COLO829 (cell line): Measurements from ENCODE around the gene FAM120AOS.

Experiments
- DNase-seq: peaks from one replicate; pipeline ENCODE4 v3.0.0; 2012; ENCODE audit warnings: low spot score

FAM120AOS gene

DNA sequence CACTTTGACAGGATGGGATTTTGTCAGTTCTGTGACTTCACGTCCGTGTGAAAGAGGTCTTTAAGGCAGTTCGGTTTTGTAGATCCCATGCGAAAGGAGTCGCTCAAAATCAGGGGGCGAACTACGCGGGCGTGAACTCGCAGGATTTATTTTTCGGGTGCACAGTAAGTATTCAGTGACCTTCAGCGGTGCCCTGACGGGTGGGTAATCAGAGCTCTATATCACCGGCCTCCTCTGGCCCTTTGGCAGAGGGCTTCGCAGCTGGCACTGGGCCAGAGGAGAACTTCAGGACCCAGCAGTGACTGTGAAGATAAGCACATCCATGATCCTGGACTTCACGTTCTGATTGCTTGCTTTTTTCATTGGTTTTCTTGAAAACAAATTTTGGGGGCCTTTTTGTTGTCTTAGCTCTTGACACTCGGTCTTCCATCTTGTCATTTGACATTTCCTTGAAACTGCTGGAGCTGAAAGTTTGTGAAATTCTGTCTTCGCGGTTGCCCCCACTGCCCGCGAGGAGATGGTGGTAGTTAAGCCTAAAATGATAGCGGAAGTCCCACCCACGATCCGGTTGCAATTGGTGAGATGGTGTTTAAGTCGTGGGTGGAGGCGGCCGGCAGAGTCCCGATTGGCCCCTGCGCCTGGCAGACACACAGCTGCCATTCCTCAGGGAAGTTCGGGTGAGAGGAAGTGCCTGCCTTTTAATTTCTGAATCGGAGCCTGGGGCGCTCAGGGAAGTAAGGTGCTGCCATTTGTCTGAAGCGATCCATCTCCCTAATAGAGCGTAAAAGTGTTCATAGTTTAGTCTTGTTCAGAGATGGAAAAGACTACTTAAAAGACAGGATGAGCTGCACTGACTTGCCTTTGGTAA, at the start of gene FAM120AOS:
Gene FAM120AOS, minus strand, starts transcription at position 535 of the 868 bp plus-strand sequence. CDS start 872 bp downstream, outside the sequence.
- peak; percentile 92 for DNase-seq

DNA sequence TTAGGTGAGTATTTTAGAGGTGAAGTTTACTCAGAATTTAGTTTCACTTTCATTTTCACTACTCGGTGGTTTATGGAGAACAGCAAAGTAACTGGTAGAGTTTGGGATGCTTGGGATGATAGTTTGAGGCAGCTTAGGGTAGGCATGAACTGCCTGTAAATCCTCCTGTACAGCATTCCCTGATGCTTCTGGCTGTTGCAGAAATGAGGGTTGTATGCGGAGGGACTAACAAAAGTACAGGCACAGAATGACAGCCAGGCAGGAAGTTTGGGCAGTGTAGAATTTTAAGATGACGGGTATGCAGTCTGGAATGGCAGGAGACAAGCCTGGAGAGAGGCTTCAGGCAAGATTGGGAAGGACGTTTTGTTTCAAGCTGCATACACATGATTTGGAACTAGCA, 48.0 kb upstream of the FAM120AOS start:
- DNase-seq = peak; percentile 41

GRCh38 chr9:93500571-93501298, 47.4 kb upstream of the FAM120AOS start:
- peak; percentile 23 for DNase-seq

- DNase-seq = no peak
Measured at GRCh38 chr9:93496285-93496684, 42.9 kb upstream of the FAM120AOS start.

- no peak for DNase-seq
Measured at GRCh38 chr9:93493949-93494348, 40.6 kb upstream of the FAM120AOS start.

DNA sequence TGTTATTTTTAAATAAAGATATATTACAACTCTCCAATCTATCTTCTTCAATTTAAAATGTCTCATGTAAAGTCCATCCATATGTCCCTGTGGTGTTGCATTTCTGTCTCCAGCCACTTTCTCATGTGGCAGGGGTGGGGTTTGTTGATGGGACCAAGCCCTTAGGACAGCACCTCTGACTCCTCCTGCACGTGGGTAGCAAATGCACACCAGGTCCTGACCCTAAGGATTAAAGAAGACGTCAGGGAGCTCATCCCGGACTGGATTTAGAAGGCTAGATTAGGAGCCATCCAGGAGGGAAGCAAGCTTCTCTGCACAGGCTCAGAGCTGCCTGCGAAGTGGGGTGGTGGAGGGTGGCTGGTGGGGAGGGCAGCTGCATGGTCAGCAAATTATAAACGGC, 38.9 kb upstream of the FAM120AOS start:
- DNase-seq = no peak

DNA sequence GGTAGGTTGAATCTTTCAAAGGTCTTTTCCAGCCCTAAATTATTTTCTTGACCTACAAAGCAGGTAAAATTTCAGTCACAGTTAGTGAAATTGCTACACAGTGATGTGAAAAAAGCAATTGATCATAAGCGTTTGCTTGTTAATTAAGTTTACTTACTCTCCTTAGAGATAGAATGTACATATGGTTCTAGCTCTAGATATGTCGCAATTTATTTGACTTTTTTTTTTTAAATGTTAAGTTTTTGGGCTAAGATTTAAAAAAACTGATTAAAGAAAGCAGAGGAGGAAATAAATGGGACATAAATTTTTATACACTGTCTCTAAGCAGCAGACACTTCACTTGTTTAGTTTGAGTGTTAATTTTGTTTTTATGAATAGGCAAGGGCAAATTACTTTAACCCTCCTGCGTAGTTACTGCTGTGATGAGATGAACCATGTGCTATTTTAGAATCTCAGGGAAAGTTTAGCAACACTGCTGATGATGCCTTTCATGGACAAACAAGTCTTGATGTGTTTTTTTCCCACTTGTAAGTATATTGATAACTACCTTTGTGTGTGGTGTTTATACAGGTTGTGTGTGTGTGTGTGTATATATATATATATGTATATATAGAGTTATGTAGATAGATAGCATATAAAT, 38.3 kb upstream of the FAM120AOS start:
- no peak for DNase-seq

- no peak for DNase-seq
Measured at GRCh38 chr9:93488244-93488643, 34.9 kb upstream of the FAM120AOS start.

GRCh38 chr9:93486268-93486667, 32.9 kb upstream of the FAM120AOS start:
- DNase-seq = no peak

- no peak for DNase-seq
Measured at GRCh38 chr9:93483497-93483896, 30.1 kb upstream of the FAM120AOS start.

DNA sequence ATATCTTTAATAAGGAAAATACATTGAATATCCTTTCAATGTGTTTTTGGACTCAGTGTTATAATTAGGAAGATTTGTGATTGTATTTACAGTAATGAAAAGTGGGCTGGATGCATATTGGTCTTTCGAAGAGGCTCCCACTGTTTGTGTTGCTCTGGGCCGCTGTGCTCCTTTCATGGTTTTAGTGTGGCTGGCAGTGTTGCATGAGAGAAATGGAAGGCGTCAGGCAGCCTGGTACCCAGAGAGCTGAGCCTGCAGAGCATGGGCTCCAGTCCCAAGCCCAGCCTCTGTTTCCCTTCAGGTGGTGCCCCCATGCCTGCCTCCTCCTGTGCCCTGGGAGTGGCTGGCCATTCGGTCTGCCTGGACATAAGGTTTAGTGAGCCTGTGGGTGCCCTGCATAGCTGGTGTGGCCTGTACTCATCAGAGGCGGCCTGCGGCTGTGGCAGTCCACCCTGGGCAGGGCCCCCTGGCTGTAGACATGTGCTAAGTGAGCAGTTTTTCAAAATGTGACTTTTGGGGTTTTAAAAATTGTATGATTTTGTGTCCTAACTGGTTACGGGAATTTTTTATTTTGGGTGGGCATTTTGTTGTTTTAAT, 27.4 kb upstream of the FAM120AOS start:
- DNase-seq = no peak

DNA sequence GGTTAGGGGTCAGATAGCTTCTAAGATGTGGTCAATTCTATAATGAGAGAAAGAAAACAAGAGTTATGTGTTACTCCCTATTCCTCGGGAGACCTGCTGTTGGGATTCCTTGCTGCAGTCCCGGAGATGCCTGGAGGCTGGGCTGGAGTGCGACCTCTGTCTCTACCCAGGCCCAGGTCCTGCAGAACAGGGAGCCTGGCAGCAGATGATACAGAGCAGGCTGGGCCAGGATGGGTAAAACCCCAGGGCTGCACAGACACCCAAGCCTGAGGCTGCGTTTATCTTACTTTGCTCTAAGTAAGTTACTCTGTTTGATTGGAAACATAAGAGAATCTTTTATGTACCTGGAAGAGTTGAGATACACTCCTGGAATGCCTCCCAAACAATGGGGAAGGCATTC, 26.9 kb upstream of the FAM120AOS start:
- no peak for DNase-seq

- no peak for DNase-seq
Measured at GRCh38 chr9:93479726-93480125, 26.3 kb upstream of the FAM120AOS start.

GRCh38 chr9:93477397-93477796, 24.0 kb upstream of the FAM120AOS start:
- no peak for DNase-seq

DNA sequence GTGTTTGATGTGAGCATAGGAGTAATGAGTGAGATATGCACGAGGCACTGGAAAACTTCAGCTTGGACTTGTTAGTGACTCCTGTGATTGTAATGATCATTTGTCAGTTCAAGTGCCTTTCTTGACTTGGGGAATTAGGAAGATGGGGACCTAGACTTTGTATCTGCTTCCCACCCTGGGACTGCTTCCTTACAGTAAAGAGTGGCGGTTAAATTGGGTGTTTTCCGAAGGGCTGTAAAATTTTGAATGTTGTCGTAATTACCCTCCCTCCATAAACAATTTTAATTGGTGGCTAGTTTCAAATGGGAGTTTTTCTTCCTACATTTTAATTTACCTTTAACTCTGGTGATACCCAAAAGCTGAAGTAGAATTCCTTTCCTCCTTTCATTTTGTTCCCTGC, 23.5 kb upstream of the FAM120AOS start:
- DNase-seq = no peak

DNA sequence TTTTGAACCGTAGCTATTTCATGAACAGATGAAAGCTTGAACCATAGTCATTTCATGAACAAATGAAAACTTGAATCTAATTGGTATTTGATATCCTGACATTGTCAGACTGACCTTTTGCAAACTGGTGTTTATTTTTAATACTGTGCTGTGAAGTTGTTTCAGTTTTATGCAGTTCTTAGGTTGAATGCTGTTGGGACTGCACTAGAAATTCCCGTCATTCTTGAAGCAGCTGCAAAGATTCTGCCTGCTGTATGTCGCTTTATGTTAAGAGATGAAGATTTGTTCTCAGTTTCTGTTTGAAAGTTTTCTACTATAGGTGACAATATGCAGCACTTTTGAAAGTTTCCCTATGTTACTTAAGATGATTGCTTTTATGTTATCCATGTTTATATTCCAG, 22.5 kb upstream of the FAM120AOS start:
- DNase-seq = no peak

DNA sequence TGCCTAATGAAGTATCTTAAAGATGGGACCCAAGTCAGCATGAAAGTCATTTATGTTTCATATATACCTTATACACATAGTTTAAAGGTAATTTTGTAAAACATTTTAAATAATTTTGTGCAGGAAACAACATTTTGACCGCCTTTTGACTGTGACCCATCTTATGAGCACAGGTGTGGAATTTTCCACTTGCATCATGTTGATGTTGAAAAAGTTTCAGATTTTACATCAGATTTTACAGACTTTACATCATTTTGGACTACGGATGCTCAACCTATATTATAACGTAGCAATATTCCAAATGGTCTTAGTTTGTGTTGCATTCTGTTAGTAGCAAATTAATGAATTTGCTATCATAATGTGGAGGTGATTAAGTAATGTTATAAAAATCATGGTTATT, 21.7 kb upstream of the FAM120AOS start:
- no peak for DNase-seq

GRCh38 chr9:93473411-93473810, 20.0 kb upstream of the FAM120AOS start:
- DNase-seq = no peak

DNA sequence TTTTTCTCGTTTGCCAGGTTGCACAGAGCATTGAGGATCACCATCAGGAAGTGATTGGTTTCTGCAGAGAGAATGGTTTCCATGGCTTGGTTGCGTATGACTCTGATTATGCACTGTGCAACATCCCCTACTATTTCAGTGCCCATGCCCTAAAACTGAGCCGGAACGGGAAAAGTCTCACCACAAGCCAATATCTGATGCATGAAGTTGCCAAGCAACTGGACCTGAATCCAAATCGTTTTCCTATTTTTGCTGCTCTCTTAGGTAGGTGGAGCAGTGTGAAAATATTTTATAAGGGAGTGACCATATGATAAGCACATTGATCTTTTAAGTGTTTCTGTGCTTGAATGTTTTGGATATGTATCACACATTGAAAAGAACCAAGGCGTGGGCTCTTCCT, 17.7 kb upstream of the FAM120AOS start:
- no peak for DNase-seq

DNA sequence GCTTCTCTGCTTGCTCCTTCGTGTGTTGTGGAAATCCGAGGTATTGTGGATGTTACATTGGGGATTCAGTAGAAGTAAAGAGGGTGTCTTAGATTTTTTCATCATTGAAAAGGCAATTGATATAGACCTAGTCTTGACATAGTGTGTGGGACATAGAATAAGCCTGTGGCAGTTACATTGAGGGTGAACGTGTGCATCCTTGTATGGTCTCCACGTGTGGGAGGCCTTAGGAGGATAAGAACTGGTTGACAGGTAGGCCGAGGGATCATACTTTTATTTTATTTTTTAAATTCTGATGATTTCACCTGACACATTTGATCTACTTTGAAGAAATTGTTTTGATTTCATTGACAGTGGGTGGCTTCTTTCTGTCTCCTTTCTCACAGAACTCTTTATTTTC, 17.0 kb upstream of the FAM120AOS start:
- DNase-seq = no peak

- DNase-seq = no peak
Measured at GRCh38 chr9:93468763-93469456, 15.5 kb upstream of the FAM120AOS start.

GRCh38 chr9:93467462-93467861, 14.1 kb upstream of the FAM120AOS start:
- no peak for DNase-seq
